Stimulated activated naive CD8-positive, alpha-beta T cell treated with anti-CD3 and anti-CD28 coated beads, Interleukin-15, Interleukin-2, amounts not matched to agents 100 U/mL and 50 U/mL, for 24 hours (primary cell): ENCODE results near the gene RAD21L1.
"Not testable (repeated sequence)": the region's sequence is repeated elsewhere in the genome, so short reads cannot be mapped to it uniquely, and the experiment has no call there.

Experiments
- ATAC-seq: fragments of 150-1000 bp; cut with Tn5 transposase; one replicate; pipeline ENCODE4 v1.10.0; 2021
- DNase-seq: peaks from one replicate; pipeline ENCODE4 v3.0.0; 2021

RAD21L1 gene

GRCh38 chr20:1199964-1200363, 25.9 kb upstream of the RAD21L1 start:
- ATAC-seq (no peak), DNase-seq (no peak)

GRCh38 chr20:1202762-1203504, 22.9 kb upstream of the RAD21L1 start, which contains the start of gene C20orf202:
C20orf202 (plus strand) TSS chr20:1203454; CDS start chr20:1203586, 132 bp downstream.
- DNase-seq (no peak), ATAC-seq (no peak)

- ATAC-seq: no peak
These were observed 22.2 kb upstream of the RAD21L1 start for GRCh38 chr20:1203630-1204029.

GRCh38 chr20:1204113-1204512, 21.7 kb upstream of the RAD21L1 start:
- no peak for DNase-seq
- no peak for ATAC-seq

More at GRCh38 chr20:1203630-1204029, 22.2 kb upstream of the RAD21L1 start:
- no peak for DNase-seq

- ATAC-seq (no peak), DNase-seq (no peak)
These were observed 21.3 kb upstream of the RAD21L1 start for GRCh38 chr20:1204576-1204975.

GRCh38 chr20:1205802-1206201, 20.0 kb upstream of the RAD21L1 start:
- ATAC-seq: no peak
- no peak for DNase-seq

GRCh38 chr20:1206366-1207148, 19.3 kb upstream of the RAD21L1 start:
- DNase-seq (no peak), ATAC-seq (no peak)

- DNase-seq (no peak), ATAC-seq (no peak)
These were observed 18.5 kb upstream of the RAD21L1 start for GRCh38 chr20:1207293-1207878.

GRCh38 chr20:1209447-1210387, 16.1 kb upstream of the RAD21L1 start:
- ATAC-seq (no peak), DNase-seq (no peak)

GRCh38 chr20:1210501-1210900, 15.3 kb upstream of the RAD21L1 start:
- ATAC-seq: no peak
- no peak for DNase-seq

GRCh38 chr20:1212023-1212422, 13.8 kb upstream of the RAD21L1 start:
- DNase-seq (no peak), ATAC-seq (no peak)

- ATAC-seq: peak; percentile 78
- DNase-seq: peak; percentile 73
These were observed 13.0 kb upstream of the RAD21L1 start for GRCh38 chr20:1212607-1213396.

GRCh38 chr20:1214838-1215261, 11.0 kb upstream of the RAD21L1 start:
- ATAC-seq: no peak
- no peak for DNase-seq

GRCh38 chr20:1215386-1216170, 10.3 kb upstream of the RAD21L1 start:
- ATAC-seq (peak; percentile 81), DNase-seq (peak; percentile 55)

GRCh38 chr20:1216527-1217427, 9.1 kb upstream of the RAD21L1 start:
- not testable (repeated sequence) for ATAC-seq, DNase-seq

GRCh38 chr20:1222750-1223149, 3.1 kb upstream of the RAD21L1 start:
- not testable (repeated sequence) for DNase-seq, ATAC-seq

- no peak for ATAC-seq
- no peak for DNase-seq
These were observed 1.5 kb upstream of the RAD21L1 start for GRCh38 chr20:1224205-1224890.

- ATAC-seq: peak; percentile 47
- no peak for DNase-seq
These were observed 521 bp upstream of the RAD21L1 start for GRCh38 chr20:1225263-1225782.
